ENCODE data around the gene DAGLB. TPM values are rescaled to one million over a fixed set of nuclear protein-coding genes. Genes with fewer than 3 reads are reported as not detected.

The DAGLB gene
- 21.1 to 28.4 TPM (median 26.1 TPM) in 5 replicates for total RNA-seq (2022; extraction: Qiagen RNA extraction; ENCODE audit: low read depth)

GRCh38 chr7:6447581-6448199 lies at the start of gene DAGLB:
TSS of gene DAGLB (minus strand) at chr7:6447954. CDS start at chr7:6447842, 112 bp downstream.

Other genes with a start within 250 kb of the DAGLB start
- gene CYTH3, start 175.3 kb downstream of the DAGLB start, total RNA-seq (2022; extraction: Qiagen RNA extraction; ENCODE audit: low read depth), result 21.4 to 25.4 TPM (median 22.8 TPM) in 5 replicates
- 14.0 to 21.3 TPM (median 15.8 TPM) in 5 replicates for gene FAM220A, start 99.0 kb downstream of the DAGLB start, total RNA-seq (2022; extraction: Qiagen RNA extraction; ENCODE audit: low read depth)
- 311 to 407 TPM (median 388 TPM) in 5 replicates for gene RAC1, start 73.4 kb downstream of the DAGLB start, total RNA-seq (2022; extraction: Qiagen RNA extraction; ENCODE audit: low read depth)
- gene KDELR2, start 36.2 kb upstream of the DAGLB start, total RNA-seq (2022; extraction: Qiagen RNA extraction; ENCODE audit: low read depth), result 108 to 166 TPM (median 147 TPM) in 5 replicates
- gene GRID2IP, start 103.5 kb upstream of the DAGLB start, total RNA-seq (2022; extraction: Qiagen RNA extraction; ENCODE audit: low read depth), result 0.02 to 0.05 TPM in 2 of 5 replicates, not detected in the others
- gene ZDHHC4, start 129.5 kb upstream of the DAGLB start, total RNA-seq (2022; extraction: Qiagen RNA extraction; ENCODE audit: low read depth), result 47.8 to 51.5 TPM (median 49.9 TPM) in 5 replicates
- 22.3 to 28.1 TPM (median 26.0 TPM) in 5 replicates for gene INTS15, start 142.1 kb upstream of the DAGLB start, total RNA-seq (2022; extraction: Qiagen RNA extraction; ENCODE audit: low read depth)
- 1.9 to 3.0 TPM (median 2.3 TPM) in 5 replicates for gene ZNF853, start 167.7 kb upstream of the DAGLB start, total RNA-seq (2022; extraction: Qiagen RNA extraction; ENCODE audit: low read depth)
- 12.9 to 15.2 TPM (median 13.1 TPM) in 5 replicates for gene ZNF316, start 189.4 kb upstream of the DAGLB start, total RNA-seq (2022; extraction: Qiagen RNA extraction; ENCODE audit: low read depth)

Measured in A549 treated with DMSO at 1 μM for 4 hours (cell line).